ENCODE measurements around the gene ACSL5.

Gene ACSL5

GRCh38 chr10:112390125-112390703 is 16.3 kb downstream of the ACSL5 start:
- no peaks in the 10 kb centered on the region for H3K4me1 Mint-ChIP-seq
- peaks cover 3% of the 10 kb centered on the region for H3K27me3 Mint-ChIP-seq (ENCODE audit: low read depth, poor library complexity)
- no peak for TF ChIP-seq CTCF (IDR thresholded peaks at IDR 0.05)
- DNase-seq: no peak
- H3K9me3 Mint-ChIP-seq: no peaks in the 10 kb centered on the region
- no peak overlapping the region for H3K4me3 Mint-ChIP-seq
- H3K27ac Mint-ChIP-seq: no peak overlapping the region
- no peaks in the 10 kb centered on the region for H3K36me3 Mint-ChIP-seq (ENCODE audit: low read depth)

- Mint-ChIP-seq H3K27ac (no peak overlapping the region), H3K4me1 (no peaks in the 10 kb centered on the region), H3K9me3 (no peaks in the 10 kb centered on the region), H3K4me3 (no peak overlapping the region), H3K27me3 (ENCODE audit: low read depth, poor library complexity) (peaks cover 3% of the 10 kb centered on the region), H3K36me3 (ENCODE audit: low read depth) (no peaks in the 10 kb centered on the region)
- no peak for DNase-seq
- no peak for TF ChIP-seq CTCF (IDR thresholded peaks at IDR 0.05)
These were observed 19.4 kb downstream of the ACSL5 start for GRCh38 chr10:112393341-112393740.

GRCh38 chr10:112393827-112394226 is 19.9 kb downstream of the ACSL5 start:
- Mint-ChIP-seq H3K27ac (no peak overlapping the region), H3K4me1 (no peaks in the 10 kb centered on the region), H3K4me3 (no peak overlapping the region), H3K9me3 (no peaks in the 10 kb centered on the region), H3K36me3 (ENCODE audit: low read depth) (no peaks in the 10 kb centered on the region), H3K27me3 (ENCODE audit: low read depth, poor library complexity) (peaks cover 3% of the 10 kb centered on the region)
- no peak for DNase-seq
- TF ChIP-seq CTCF (IDR thresholded peaks at IDR 0.05): no peak

- TF ChIP-seq CTCF (IDR thresholded peaks at IDR 0.05): no peak
- Mint-ChIP-seq H3K4me1 (no peaks in the 10 kb centered on the region), H3K36me3 (ENCODE audit: low read depth) (no peaks in the 10 kb centered on the region), H3K27ac (no peak overlapping the region), H3K9me3 (no peaks in the 10 kb centered on the region), H3K27me3 (ENCODE audit: low read depth, poor library complexity) (peaks cover 3% of the 10 kb centered on the region), H3K4me3 (no peak overlapping the region)
- no peak for DNase-seq
These were observed 20.6 kb downstream of the ACSL5 start for GRCh38 chr10:112394475-112394875.

GRCh38 chr10:112395809-112396530 is 22.1 kb downstream of the ACSL5 start:
- peaks cover 6% of the 10 kb centered on the region for H3K27me3 Mint-ChIP-seq (ENCODE audit: low read depth, poor library complexity)
- DNase-seq: no peak
- no peaks in the 10 kb centered on the region for H3K4me1 Mint-ChIP-seq
- TF ChIP-seq CTCF (IDR thresholded peaks at IDR 0.05): no peak
- no peaks in the 10 kb centered on the region for H3K9me3 Mint-ChIP-seq
- H3K4me3 Mint-ChIP-seq: no peak overlapping the region
- H3K27ac Mint-ChIP-seq: no peak overlapping the region
- H3K36me3 Mint-ChIP-seq (ENCODE audit: low read depth): no peaks in the 10 kb centered on the region

GRCh38 chr10:112397592-112397991 is 23.7 kb downstream of the ACSL5 start:
- Mint-ChIP-seq H3K27ac (no peak overlapping the region), H3K36me3 (ENCODE audit: low read depth) (no peaks in the 10 kb centered on the region), H3K4me3 (no peak overlapping the region), H3K27me3 (ENCODE audit: low read depth, poor library complexity) (peaks cover 9% of the 10 kb centered on the region), H3K4me1 (no peaks in the 10 kb centered on the region), H3K9me3 (no peaks in the 10 kb centered on the region)
- TF ChIP-seq CTCF (IDR thresholded peaks at IDR 0.05): no peak
- DNase-seq: no peak

Measured in nephron progenitor cell (in vitro differentiated cells).